Natural killer cell (primary cell): Measurements from ENCODE around the gene FUNDC1. TPM values are rescaled to one million over a fixed set of nuclear protein-coding genes. Genes with fewer than 3 reads are reported as not detected.
"Not testable (repeated sequence)": the region's sequence is repeated elsewhere in the genome, so short reads cannot be mapped to it uniquely, and the experiment has no call there.

Experiments used
- ATAC-seq, 3 donors: fragments of 150-1000 bp in 2 of 3; fragments of 200-7000 bp in 1 of 3; cut with Tn5 transposase; 1 replicate in 1 of 3; 2 replicates in 2 of 3; pipeline ENCODE4 v1.10.0; 2021; ENCODE audit warnings: mild to moderate bottlenecking in 2 of 3, moderate library complexity in 2 of 3
- DNase-seq, 2 donors: peaks; one replicate each; pipeline versions ENCODE4 v3.0.0 to v3.0.0-alpha.2; 2013 to 2021; ENCODE audit warnings: mixed read lengths in 1 of 2
- H3K27ac ChIP-seq: one replicate; pipeline ENCODE4 v1.5.1; 2013; ENCODE audit warnings: mild to moderate bottlenecking, low read length
- H3K27me3 ChIP-seq: one replicate; pipeline ENCODE4 v1.6.1; 2013; ENCODE audit warnings: low read length; ENCODE audit not compliant: control insufficient read depth, insufficient read depth
- H3K36me3 ChIP-seq: one replicate; pipeline ENCODE4 v1.6.1; 2013; ENCODE audit warnings: low read length; ENCODE audit not compliant: control insufficient read depth, insufficient read depth
- H3K4me1 ChIP-seq: one replicate; pipeline ENCODE4 v1.6.1; 2013; ENCODE audit warnings: low read length; ENCODE audit not compliant: control insufficient read depth, insufficient read depth
- H3K4me3 ChIP-seq: one replicate; pipeline ENCODE4 v1.5.1; 2013; ENCODE audit warnings: low read length
- H3K9me3 ChIP-seq: one replicate; pipeline ENCODE4 v1.6.1; 2013; ENCODE audit warnings: low read length; ENCODE audit not compliant: control insufficient read depth, insufficient read depth
- H3K27ac Mint-ChIP-seq, 2 donors: one replicate each; pipeline ENCODE4 v1.8.0; 2022; ENCODE audit warnings: mild to moderate bottlenecking in 2 of 2, mixed read lengths in 2 of 2, moderate library complexity in 1 of 2
- H3K27me3 Mint-ChIP-seq, 2 donors: one replicate each; pipeline ENCODE4 v1.8.0; 2022; ENCODE audit warnings: low read depth in 2 of 2, mixed read lengths in 2 of 2
- H3K36me3 Mint-ChIP-seq: one replicate; pipeline ENCODE4 v1.8.0; 2022; ENCODE audit warnings: mixed read lengths
- H3K4me1 Mint-ChIP-seq, 2 donors: one replicate each; pipeline ENCODE4 v1.8.0; 2022; ENCODE audit warnings: mixed read lengths in 2 of 2
- H3K4me3 Mint-ChIP-seq: one replicate; pipeline ENCODE4 v1.8.0; 2022; ENCODE audit warnings: mild to moderate bottlenecking, moderate library complexity, mixed read lengths
- H3K9me3 Mint-ChIP-seq, 2 donors: one replicate each; pipeline ENCODE4 v1.8.0; 2022; ENCODE audit warnings: mixed read lengths in 2 of 2
- CTCF ChIP-seq: fragments of 200-600 bp; IDR thresholded peaks from one replicate; pipeline ENCODE4 v1.8.0; 2022; ENCODE audit warnings: antibody characterized with exemption
- WGBS: methylation state at CpG from one replicate; pipeline ENCODE4 v1.1.7; 2013; ENCODE audit warnings: missing lambda C conversion rate; ENCODE audit not compliant: insufficient coverage; 5-methylcytosine and 5-hydroxymethylcytosine counted together
- intact Hi-C: fragments of 100-400 bp; cut with micrococcal nuclease; formaldehyde crosslinking; loops from one replicate; pipeline ENCODE4 v1.14.2; 2022
- total RNA-seq, 4 donors: library from RNA; stranded (reverse); fragments of 120-200 nt in 1 of 4; gene quantifications; one replicate each; pipeline versions ENCODE4 v1.2.3 to v1.2.4, GENCODE V29; 2013 to 2022

Gene FUNDC1
- total RNA-seq, 3 donors from 2014 or later (not counting 1 experiment from before 2014, with no cell fraction given) = 6.1 to 10.6 (median 6.5) TPM

DNA sequence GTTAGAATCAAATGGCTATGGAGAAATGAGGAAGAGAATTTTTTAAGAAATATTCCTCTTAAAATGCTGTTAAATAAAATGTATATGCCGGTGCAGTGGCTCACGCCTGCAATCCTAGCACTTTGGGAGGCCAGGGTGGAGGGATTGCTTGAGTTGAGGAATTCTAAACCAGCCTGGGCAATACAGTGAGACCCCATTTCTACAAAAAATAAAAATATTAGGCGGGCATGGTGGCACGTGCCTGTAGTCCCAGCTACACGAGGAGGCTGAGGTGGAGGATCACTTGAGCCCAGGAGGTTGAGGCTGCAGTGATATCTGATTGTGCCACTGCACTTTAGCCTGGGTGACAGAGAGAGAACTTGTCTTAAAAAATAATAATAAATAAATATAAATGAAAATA is 7.9 kb upstream of the FUNDC1 start:
- Mint-ChIP-seq H3K36me3 (no peaks in the 10 kb centered on the region), H3K9me3 (no peaks in the 10 kb centered on the region), H3K4me3 (no peak overlapping the region), H3K4me1 (no peaks in the 10 kb centered on the region), H3K27me3 (peaks cover 0 to 8% of the 10 kb centered on the region in 2 donors), H3K27ac (no peak overlapping the region)
- H3K36me3 ChIP-seq = no peaks in the 10 kb centered on the region
- DNase-seq (no peak), ATAC-seq (no peak)
- intact Hi-C loops = no loop called here
- H3K27ac ChIP-seq = no peak overlapping the region
- no peaks in the 10 kb centered on the region for H3K4me1 ChIP-seq
- WGBS = 87% methylated on average over 5 of the region's 5 CpGs
- H3K9me3 ChIP-seq = no peaks in the 10 kb centered on the region
- TF ChIP-seq CTCF = no peak
- no peaks in the 10 kb centered on the region for H3K27me3 ChIP-seq
- no peak overlapping the region for H3K4me3 ChIP-seq

GRCh38 chrX:44545454-44545853 is 2.8 kb upstream of the FUNDC1 start:
- H3K4me1 Mint-ChIP-seq = peaks cover 9 to 14% of the 10 kb centered on the region in 2 donors
- H3K36me3 Mint-ChIP-seq, DNase-seq, intact Hi-C loops, H3K36me3 ChIP-seq, H3K27me3 ChIP-seq, H3K9me3 ChIP-seq, H3K4me3 ChIP-seq, H3K4me3 Mint-ChIP-seq, H3K27ac Mint-ChIP-seq, H3K27me3 Mint-ChIP-seq, H3K9me3 Mint-ChIP-seq, ATAC-seq, H3K27ac ChIP-seq: not testable (repeated sequence)
- H3K4me1 ChIP-seq = peaks cover 13% of the 10 kb centered on the region
- 43% methylated on average over 5 of the region's 5 CpGs for WGBS

DNA sequence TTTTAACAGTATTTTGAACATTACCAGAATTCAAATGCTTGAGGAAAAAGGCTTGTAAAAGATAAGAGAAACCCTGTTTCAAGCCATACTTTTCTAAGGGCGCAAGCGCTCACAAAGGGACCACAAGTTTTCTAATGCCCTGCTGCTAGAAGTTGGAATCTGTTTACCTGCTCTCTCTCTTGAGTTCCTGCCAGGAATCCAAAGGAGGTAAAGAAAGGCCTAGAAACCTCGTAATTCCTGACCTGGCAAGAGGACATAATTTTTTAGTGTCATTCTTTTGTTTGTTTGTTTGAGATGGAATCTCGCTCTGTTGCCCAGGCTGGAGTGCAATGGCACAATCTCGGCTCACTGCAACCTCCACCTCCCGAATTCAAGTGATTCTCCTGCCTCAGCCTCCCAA is 1.4 kb upstream of the FUNDC1 start:
- ATAC-seq (no peak), DNase-seq (no peak)
- Histone ChIP-seq H3K4me1 (peaks cover 13% of the 10 kb centered on the region), H3K4me3 (no peak overlapping the region), H3K9me3 (no peaks in the 10 kb centered on the region), H3K27ac (no peak overlapping the region), H3K27me3 (no peaks in the 10 kb centered on the region), H3K36me3 (no peaks in the 10 kb centered on the region)
- TF ChIP-seq CTCF = no peak
- Mint-ChIP-seq H3K27me3 (no peaks in the 10 kb centered on the region), H3K9me3 (no peaks in the 10 kb centered on the region), H3K36me3 (no peaks in the 10 kb centered on the region), H3K27ac (peak overlapping the region in 1 of 2 donors; percentile 73), H3K4me3 (peak overlapping the region; percentile 93), H3K4me1 (peaks cover 15 to 19% of the 10 kb centered on the region in 2 donors)
- 95% methylated on average over 3 of the region's 6 CpGs for WGBS
- intact Hi-C loops = no loop called here

GRCh38 chrX:44536198-44536597 is 6.5 kb downstream of the FUNDC1 start:
- Mint-ChIP-seq H3K27ac (no peak overlapping the region), H3K27me3 (no peaks in the 10 kb centered on the region), H3K36me3 (no peaks in the 10 kb centered on the region), H3K4me3 (no peak overlapping the region), H3K9me3 (no peaks in the 10 kb centered on the region), H3K4me1 (peaks cover 5 to 20% of the 10 kb centered on the region in 2 donors)
- Histone ChIP-seq H3K4me3 (no peak overlapping the region), H3K9me3 (no peaks in the 10 kb centered on the region), H3K27ac (no peak overlapping the region), H3K27me3 (no peaks in the 10 kb centered on the region), H3K4me1 (no peaks in the 10 kb centered on the region), H3K36me3 (no peaks in the 10 kb centered on the region)
- ATAC-seq = no peak
- no CpG with 5 or more reads among the region's 6 CpGs for WGBS
- no peak for DNase-seq
- no peak for TF ChIP-seq CTCF
- intact Hi-C loops = no loop called here
